Frontal cortex (tissue), 4 donors: Measurements from ENCODE around the gene WLS. TPM values are rescaled to one million over a fixed set of nuclear protein-coding genes. Genes with fewer than 3 reads are reported as not detected.

Experiments
- DNase-seq, 2 donors: peaks; one replicate each; pipeline ENCODE4 v3.0.0; 2012; ENCODE audit warnings: low spot score in 2 of 2
- FAIRE-seq: peaks from 2 replicates; lab custom pipeline; 2012; peaks lifted over from hg19 to GRCh38; lab: Jason Lieb, UNC
- total RNA-seq: library from RNA; depleted of rRNA; stranded (reverse); fragments of >200 nt; gene quantifications from one replicate; pipeline ENCODE4 v1.2.3, GENCODE V29; 2014
- donor health status: control.
- donor health status: control.
- donor health status: control.

The WLS gene
- total RNA-seq, 1 donor from 2014 or later: 28.1 TPM

DNA sequence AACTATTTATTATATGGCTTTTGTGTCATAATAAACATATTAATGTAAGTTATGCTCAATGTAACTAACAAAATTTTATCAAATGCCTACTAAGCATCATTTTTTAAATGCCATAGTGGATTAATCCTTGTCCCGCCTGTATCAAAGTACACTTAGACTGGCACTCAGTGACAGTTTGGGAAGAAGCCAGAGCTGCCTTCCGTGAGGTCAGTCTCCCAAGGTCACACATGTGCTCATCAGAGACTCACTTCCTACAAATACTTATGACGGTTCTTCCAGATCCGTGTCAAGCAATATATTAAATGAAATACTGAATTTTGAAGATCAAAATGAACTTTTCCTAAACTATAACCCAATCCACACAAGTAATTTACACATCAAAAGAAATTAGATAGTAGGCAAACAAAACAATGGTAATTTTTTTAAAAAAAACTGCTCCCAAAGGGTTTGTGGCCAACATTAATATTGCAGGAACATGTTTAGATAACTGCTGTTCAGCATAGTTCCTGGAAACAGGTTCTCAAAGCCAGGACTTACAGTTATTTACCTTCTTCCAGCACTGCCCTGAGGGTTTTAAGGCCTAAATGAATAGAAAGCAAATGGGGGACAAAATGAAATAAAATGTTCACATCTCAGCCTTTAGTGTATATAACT lies 27.2 kb downstream of the WLS start:
- no peak for FAIRE-seq
- DNase-seq: no peak

DNA sequence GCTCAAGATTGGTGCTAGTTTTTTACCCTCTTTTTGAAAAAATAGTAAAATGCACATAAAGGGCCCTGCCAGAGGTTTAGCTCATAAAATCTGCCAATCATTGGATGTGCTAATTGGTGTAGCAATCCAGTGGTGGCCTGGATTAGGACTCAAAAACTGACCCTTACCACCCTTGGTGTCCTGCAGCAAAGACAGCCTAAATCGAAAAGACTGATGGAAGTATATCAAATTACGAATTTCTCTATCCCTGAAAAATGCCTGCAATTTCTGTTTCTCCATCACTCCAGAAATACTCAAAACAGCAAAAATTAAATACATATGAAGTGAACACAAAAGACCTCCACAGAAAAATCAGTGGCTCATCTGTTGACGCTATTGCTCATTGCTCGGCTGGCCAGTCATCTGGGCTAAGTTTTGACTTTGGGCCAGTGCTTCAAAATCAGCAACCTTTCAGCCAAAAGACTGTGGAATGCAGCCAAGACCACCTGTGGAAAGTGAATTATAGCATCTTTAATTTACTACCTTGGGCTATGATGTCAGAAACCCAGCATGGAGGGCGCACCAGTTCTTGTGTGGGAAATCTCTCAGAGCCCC lies 30.0 kb downstream of the WLS start:
- no peak for FAIRE-seq
- DNase-seq: no peak

DNA sequence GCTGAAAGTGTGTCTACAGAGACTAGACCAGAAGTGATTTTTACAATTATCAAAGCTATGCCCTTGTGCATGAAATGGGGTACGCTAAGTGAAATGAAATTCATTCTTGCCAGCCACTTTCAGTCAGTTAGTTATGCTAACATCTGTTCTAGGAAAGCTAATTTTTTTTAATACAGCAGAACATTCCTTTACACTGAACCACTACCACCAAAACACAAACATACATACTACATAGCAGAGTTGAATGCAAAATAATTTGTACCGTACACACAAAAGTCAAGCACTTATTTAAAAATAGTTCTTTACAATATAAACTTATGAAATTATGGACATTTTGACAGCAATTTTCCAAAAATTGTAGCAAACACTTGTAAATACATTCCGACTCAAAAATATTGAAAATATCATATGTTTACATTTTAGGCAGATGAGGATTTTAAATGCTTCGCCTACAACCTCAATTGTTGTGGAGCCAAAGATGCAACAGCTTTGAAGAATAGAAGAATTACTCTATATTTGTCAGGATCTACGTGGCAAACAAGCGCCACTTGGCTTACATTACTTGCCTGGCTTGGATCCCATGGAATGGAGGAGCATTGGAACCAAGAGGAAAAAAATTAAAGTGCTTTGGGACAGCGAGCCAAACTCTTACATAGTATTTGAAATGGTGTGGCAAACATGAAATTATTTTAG lies 30.6 kb downstream of the WLS start:
- no peak for DNase-seq

DNA sequence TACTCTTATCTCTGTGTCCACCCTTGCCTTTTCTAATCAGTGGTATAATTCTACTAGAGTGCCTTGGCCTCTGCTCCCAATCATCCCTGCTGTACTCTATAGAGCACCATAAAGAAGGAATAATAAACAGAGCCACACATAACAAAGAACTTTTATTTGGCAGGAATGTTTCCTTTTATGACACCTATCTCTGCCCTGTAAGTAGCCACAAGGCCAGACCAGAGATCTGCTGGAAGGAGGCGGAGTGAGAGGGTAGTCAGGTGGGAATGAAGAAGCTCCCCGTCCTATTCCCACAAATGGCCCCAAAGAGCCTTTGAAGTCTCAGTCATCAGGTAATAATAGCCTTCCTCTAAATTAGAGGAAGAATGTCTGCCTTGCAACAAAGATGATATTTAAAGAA lies 32.7 kb downstream of the WLS start:
- FAIRE-seq (no peak), DNase-seq (no peak)

More for the DNA sequence above, 30.6 kb downstream of the WLS start:
- no peak for FAIRE-seq

DNA sequence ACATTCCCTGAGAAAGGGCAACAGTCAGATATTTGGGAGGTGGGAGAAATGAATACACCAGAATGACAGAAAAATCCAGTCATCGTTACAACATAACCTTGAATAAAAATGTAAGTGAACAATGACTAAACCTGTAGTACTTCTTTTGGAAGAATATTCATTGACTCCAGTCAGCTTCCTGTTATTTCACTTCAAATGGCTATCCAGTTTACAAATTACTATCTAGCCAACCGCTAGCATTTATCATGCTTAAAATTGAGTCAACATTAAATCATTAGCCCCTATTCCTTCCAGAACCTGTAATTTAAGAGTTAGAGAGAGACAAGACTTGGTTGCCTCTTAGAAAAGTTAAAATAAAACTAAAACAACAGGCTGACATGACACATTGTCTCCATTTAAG lies 33.6 kb downstream of the WLS start:
- DNase-seq (no peak), FAIRE-seq (no peak)

DNA sequence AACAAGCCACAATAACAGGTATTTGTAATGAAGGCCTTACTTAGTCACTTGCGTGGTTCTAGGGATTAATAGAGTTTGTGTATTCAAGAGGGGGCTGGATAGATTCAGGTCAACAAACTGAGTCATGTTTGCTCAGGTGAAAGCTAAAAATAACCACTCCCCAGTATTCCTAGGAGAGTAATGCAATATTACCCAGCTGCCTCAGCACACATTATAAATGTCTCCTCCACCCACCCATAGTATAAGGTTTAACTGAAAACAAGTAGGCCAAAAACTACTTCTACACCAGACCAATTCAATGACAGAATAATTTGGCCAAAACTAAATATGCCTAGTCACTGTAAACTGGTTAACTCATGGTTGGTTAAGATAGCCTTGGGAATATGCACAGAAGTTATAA lies 34.4 kb downstream of the WLS start:
- FAIRE-seq (no peak), DNase-seq (no peak)

DNA sequence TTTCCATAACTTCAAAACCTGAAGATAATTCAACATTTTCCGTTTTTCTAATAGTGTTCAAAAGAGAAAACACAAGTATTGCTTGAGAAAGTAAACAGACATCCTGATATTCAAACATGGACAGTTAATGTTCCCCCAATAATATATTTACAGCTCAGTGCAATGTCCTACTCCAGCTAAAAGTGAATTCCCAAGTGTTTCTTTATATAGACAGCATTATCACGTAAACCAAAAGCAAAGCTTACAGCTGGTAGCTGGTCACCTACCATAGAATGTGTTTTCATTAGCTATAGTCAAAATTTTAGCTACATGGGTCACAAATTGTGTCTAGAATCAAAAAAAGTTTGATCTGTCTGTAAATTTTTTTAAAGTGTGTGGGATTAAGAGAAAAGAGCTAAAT lies 34.9 kb downstream of the WLS start:
- FAIRE-seq: no peak
- no peak for DNase-seq

DNA sequence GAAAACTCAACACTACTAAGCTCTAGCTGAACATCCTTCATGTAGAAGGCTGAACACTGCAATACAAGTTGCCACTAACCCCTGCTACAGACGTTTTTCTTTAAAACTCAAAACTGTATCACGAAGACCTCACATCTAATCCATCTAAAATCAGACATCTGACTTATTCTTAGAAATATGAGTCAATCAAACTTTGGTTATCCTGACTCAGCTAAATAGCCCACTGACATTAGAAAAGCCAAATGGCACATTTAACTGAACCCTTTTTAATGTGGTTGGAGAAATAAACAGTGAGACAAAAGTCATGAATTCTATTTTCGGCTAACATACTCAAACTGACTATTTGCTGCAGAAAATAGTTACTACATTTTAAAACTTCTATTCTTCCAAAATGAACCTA lies 35.6 kb downstream of the WLS start:
- FAIRE-seq: no peak
- DNase-seq: no peak

DNA sequence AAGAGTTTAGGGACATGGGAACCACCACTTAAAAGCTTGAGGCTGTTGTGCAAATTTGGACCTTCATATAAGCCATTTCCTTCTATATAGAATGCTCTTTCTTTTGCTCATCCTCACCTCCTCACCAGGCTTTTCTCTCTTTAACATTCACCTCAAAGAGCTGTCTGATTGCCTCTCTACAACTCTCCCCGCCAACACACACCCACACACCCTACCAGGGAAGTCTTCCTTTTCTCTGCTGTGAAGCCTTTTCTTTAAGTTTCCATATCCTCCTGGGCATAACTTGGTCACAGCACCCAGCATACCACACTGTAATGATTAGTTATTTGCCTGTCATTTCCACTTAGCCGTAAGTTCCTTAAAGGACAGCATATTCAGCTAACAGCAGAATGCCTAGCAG lies 40.6 kb downstream of the WLS start:
- FAIRE-seq (no peak), DNase-seq (no peak)

DNA sequence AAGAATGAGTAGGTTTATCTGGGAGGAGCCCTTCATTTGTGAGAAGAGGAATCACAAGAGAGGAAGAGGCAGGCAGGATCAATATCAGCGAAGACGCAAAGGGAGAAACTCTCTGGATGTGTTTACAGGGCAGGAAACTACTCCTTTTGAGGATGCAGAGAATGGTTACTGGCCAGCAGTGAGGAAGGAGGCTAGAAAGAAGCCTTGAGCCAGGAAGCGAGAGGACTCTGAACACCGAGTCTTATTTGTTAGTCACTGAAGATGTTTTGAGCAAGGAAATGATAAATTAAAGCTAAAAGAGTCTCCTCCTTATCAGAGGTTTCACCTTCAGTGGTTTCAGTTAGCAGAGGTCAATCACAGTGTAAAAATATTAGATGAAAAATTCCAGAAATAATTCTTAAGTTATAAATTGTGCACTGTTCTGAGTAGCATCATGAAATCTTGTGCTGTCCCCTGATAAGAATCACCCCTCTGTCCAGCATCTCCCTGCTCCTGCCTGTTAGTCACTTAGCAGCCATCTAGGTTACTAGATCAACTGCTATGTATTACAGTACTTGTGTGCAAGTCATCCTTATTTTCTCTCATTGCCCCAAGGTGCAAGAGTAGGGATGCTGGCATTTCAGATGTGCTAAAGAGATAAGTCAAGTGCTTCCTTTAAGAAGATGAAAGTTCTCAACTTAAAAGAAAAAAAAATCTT lies 43.5 kb downstream of the WLS start:
- FAIRE-seq (no peak), DNase-seq (no peak)

DNA sequence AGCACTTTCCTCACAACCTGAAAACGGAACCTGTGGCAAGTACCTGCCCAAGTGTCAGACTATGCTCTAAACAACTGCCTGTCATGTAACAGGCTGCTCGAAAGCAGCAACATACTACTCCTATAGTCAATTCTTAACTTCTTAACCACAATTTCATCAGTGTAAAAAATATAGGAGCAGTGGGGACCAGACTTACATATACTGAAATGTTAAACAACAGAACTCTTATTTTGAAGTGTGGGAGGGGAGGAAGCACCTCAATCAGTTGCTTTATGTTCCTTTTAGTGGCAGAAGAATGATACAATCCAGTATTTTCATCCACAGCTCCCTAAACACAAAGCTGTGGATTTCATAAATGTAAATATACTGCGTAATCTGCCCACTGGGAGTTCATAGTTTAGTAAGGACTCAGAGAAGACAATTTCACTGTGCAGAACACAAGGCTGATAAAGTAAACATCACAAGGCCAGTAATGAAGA lies 44.2 kb downstream of the WLS start:
- DNase-seq (no peak), FAIRE-seq (no peak)

DNA sequence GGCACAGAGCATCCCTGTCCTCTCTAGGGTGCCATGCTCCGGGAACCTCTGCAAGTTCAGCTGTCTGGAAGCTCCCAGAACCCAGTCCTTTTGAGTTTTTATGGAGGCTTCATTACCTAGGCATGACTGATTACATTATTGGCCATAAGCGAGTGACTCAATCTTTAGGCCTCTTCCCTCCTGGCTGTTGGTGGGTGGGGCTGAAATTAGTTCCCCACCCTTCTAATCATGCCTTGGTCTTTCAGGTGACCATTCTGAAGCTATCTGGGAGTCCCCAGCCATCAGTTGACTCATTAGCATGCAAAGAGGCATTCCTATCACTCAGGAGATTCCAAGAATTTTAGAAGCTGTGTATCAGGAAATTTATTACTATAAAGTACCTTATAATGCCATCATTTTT lies 46.6 kb downstream of the WLS start:
- DNase-seq (no peak), FAIRE-seq (no peak)

DNA sequence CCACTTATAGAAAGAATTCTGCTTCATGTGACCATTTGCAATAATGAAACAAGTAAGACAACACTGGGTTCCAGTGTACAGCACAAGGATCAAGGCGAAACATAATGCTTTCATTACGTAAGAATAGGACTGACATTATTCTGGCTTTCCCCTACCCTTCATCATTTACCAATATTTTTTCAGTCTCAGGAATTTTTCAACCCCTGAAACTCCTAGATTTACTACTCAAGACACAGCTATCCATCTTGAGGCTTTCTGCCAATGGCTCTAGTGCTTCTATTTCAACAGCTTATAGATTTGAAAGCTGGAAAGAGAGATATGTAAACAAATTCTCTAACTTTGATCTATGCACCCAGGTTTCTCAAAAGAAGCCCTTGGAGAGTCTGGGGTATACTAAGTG lies 48.4 kb downstream of the WLS start:
- FAIRE-seq: no peak

DNA sequence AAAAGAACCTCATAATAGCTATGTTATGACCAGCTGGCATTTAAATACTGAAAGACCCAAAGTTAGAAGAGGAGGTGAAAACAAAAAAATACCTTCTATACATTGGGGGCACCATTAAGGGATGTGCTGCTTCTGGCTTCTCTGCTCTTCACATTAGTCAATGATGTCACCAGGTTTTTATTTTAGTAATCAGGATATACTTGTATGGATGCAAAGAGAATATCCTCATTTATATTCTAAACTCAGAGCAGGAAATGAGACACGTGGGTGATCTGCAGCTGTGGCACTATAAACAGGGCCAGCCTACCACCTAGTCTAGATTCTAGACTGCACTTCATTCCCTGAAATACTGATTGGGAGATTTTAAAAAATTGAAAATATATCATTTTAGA lies 51.2 kb downstream of the WLS start:
- DNase-seq (no peak), FAIRE-seq (no peak)

More for the DNA sequence above, 48.4 kb downstream of the WLS start:
- DNase-seq: no peak

DNA sequence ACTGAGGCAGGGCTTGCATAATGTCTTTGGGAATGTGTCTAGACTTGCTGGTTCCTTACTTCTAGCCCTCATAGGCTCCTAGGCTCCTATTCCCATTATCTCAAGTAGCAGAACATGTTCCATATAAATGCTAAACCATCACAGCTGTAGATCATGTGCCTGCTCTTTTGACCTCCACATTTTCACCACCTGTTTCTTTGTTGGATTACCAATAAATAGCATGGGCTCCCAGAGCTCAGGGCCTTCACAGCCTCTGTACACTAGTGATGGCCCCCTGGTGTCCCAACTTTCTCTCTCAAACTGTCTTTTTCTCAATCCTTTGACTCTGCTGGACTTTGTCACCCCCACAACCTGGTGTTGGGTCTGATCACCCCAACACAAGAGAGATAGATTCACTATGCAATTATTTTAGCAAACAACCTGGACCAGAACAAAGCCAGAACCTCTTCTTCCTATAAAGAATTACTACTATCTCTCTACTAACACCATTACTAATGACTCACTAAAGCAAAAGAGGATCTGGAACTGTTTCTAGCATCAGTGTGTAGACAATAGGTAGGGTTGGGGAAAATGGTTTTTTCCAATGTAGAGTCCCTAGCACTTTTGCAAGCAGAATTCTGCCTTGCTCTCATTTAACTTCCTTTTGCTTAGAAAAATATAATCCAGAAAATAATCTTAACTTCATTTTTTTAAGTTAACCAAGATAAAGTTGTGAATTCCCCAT lies 51.7 kb downstream of the WLS start:
- DNase-seq (no peak), FAIRE-seq (no peak)

DNA sequence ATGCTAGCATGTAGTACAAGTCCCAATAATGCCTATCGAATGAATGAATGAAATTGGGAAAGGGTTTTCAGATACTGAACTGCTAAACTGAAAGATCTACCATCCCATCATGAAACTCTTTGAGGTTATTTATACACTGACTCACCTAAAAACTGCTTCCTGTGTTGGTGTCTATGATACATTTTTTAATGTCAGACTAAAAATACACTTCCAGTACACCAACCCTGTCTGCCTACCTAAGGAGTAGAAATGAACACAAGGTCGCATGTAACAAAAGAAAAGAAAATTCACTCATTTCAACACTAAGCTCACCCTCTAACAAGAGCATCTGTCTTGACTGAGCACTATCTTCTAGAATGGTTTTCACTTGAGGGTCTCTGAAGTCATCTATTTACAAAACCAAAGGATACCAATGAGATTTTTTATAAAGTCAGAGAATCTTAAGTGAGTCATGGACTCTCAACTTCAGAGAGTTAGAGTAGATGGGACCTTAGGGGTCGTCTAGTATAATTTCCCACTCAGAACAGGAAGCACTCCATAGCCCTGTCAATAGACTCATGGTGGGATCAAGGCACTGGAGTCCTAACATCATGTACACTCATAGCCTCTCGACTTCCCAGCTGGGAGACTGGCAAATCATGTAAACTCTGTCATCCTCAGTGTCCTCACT lies 53.4 kb downstream of the WLS start:
- DNase-seq (no peak), FAIRE-seq (no peak)

DNA sequence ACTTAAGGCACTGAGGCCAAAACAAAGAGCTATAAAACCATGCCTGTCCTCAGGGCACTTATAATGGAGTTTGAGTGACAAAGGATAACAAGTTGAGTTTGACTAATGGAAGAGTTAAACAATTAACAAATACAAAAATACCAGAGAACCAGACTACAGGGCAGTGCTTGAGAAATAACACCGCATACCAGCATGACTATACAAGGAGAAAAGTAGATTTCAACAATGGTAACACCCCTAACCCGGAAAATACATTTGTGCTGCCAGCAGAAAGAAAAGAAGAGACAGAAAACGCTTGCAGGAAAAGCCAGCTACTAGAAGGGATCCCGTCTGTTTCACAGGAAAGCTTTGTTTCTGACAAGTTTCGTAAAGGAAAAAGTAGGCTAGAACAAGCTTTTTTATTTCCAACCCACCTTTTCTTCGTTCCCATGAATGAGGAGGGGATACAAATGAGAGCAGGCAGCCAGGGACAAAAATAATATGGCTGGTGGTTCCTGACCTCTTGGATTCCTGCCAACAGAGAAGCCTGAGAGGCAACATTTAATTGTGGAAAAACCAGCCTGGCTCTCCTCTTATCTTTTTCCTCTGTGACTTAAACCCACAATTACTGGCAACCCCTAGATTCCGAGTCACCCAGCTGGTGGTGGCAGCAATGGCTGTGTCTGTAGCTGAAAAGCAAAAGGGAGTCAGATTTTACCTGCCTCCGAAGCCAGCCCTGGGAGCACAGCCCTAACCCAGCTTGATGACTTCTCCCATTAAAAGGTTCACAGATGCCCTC lies 56.5 kb downstream of the WLS start:
- no peak for FAIRE-seq
- no peak for DNase-seq

DNA sequence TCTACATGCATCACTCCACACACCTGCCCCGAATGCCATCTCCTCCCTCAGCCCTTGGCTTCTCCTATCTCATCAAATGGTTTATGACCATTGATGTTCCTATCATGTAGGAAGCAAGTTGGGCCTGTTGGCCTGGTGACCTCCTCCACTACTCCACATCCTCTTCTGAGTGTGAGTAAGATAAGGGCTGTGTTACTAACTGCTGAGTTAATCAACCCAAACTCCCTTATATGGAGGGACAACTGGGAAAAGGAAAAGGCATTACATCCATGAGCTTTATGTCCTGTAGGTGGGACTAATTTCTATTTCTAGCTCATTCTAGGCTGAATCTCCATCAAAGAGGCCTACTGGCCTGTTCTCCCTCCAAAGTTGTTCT lies 57.6 kb downstream of the WLS start:
- DNase-seq (no peak), FAIRE-seq (no peak)
